CD14-positive monocyte (primary cell): Measurements from ENCODE around the gene ITGB2. TPM values are rescaled to one million over a fixed set of nuclear protein-coding genes. Genes with fewer than 3 reads are reported as not detected.

ENCODE experiments used
- DNase-seq, 3 donors: peaks; one replicate each; pipeline ENCODE4 v3.0.0-alpha.2; 2011 to 2022
- H2AFZ ChIP-seq: 2 replicates; pipeline ENCODE4 v1.6.0; 2012; ENCODE audit warnings: mild to moderate bottlenecking, low read depth, low read length, inconsistent platforms; ENCODE audit not compliant: insufficient read depth, poor library complexity, severe bottlenecking
- H3K27ac ChIP-seq, 2 donors: 1 replicate in 1 of 2; 2 replicates in 1 of 2; pipeline ENCODE4 v1.5.1; 2012 to 2013; ENCODE audit warnings: low read length in 2 of 2, control low read depth in 1 of 2, inconsistent platforms in 1 of 2, low read depth in 1 of 2, mild to moderate bottlenecking in 1 of 2
- H3K27me3 ChIP-seq, 2 donors: one replicate each; pipeline versions ENCODE4 v1.6.0 to v1.6.1; 2011 to 2013; ENCODE audit warnings: low read length in 2 of 2; ENCODE audit not compliant: control insufficient read depth in 2 of 2, insufficient read depth in 2 of 2
- H3K36me3 ChIP-seq, 2 donors: replicated peaks in 1 of 2; 1 replicate in 1 of 2; 2 replicates in 1 of 2; pipeline versions ENCODE4 v1.5.1 to v1.6.1; 2012 to 2013; ENCODE audit warnings: low read length in 2 of 2, control low read depth in 1 of 2, inconsistent platforms in 1 of 2, mild to moderate bottlenecking in 1 of 2; ENCODE audit not compliant: insufficient read depth in 2 of 2, control insufficient read depth in 1 of 2
- H3K4me1 ChIP-seq, 2 donors: 1 replicate in 1 of 2; 2 replicates in 1 of 2; pipeline versions ENCODE4 v1.5.1 to v1.6.1; 2012 to 2013; ENCODE audit warnings: low read length in 2 of 2, control low read depth in 1 of 2, inconsistent platforms in 1 of 2, mild to moderate bottlenecking in 1 of 2, moderate library complexity in 1 of 2; ENCODE audit not compliant: insufficient read depth in 2 of 2, control insufficient read depth in 1 of 2
- H3K4me2 ChIP-seq: replicated peaks from 2 replicates; pipeline ENCODE3; 2012; ENCODE audit warnings: low read length, moderate library complexity, mild to moderate bottlenecking; ENCODE audit not compliant: poor library complexity, severe bottlenecking; ENCODE audit errors: extremely low read depth
- H3K4me3 ChIP-seq, 3 experiments: fragments of 200-600 bp in 1 of 3; sonication (generic) in 1 of 3; replicated peaks in 1 of 3; 1 replicate in 2 of 3; 2 replicates in 1 of 3; pipeline ENCODE4 v1.5.1; 2011 to 2013; ENCODE audit warnings: low read length in 3 of 3, mild to moderate bottlenecking in 3 of 3, control low read depth in 2 of 3, low read depth in 2 of 3, inconsistent platforms in 1 of 3, moderate library complexity in 1 of 3
- H3K79me2 ChIP-seq: 2 replicates; pipeline ENCODE4 v1.6.0; 2012; ENCODE audit warnings: mild to moderate bottlenecking, control low read depth, inconsistent platforms, low read length, moderate library complexity; ENCODE audit not compliant: insufficient read depth
- H3K9ac ChIP-seq: 2 replicates; pipeline ENCODE4 v1.6.0; 2017; ENCODE audit warnings: low read length, mild to moderate bottlenecking; ENCODE audit not compliant: insufficient read depth, poor library complexity, severe bottlenecking
- H3K9me3 ChIP-seq, 2 donors: replicated peaks in 1 of 2; 1 replicate in 1 of 2; 2 replicates in 1 of 2; pipeline versions ENCODE4 v1.5.1 to v1.6.1; 2012 to 2013; ENCODE audit warnings: low read length in 2 of 2, control low read depth in 1 of 2; ENCODE audit not compliant: control insufficient read depth in 1 of 2, insufficient read depth in 1 of 2
- H4K20me1 ChIP-seq: 2 replicates; pipeline ENCODE4 v1.6.0; 2012; ENCODE audit warnings: mild to moderate bottlenecking, low read length, control low read depth, moderate library complexity; ENCODE audit not compliant: insufficient read depth
- H3K27ac Mint-ChIP-seq, 7 donors: one replicate each; pipeline ENCODE4 v1.8.0; 2020; ENCODE audit warnings: mild to moderate bottlenecking in 7 of 7, mixed read lengths in 7 of 7, moderate library complexity in 6 of 7, inconsistent platforms in 2 of 7
- H3K27me3 Mint-ChIP-seq, 3 donors: one replicate each; pipeline ENCODE4 v1.8.0; 2021 to 2022; ENCODE audit warnings: low read depth in 3 of 3, mild to moderate bottlenecking in 3 of 3, mixed read lengths in 3 of 3, moderate library complexity in 3 of 3, inconsistent platforms in 1 of 3
- H3K36me3 Mint-ChIP-seq, 2 donors: one replicate each; pipeline ENCODE4 v1.8.0; 2020; ENCODE audit warnings: mixed read lengths in 2 of 2, inconsistent platforms in 1 of 2, mild to moderate bottlenecking in 1 of 2
- H3K4me1 Mint-ChIP-seq: one replicate; pipeline ENCODE4 v1.8.0; 2020; ENCODE audit warnings: mild to moderate bottlenecking, mixed read lengths
- H3K4me3 Mint-ChIP-seq, 2 donors: one replicate each; pipeline ENCODE4 v1.8.0; 2020; ENCODE audit warnings: mild to moderate bottlenecking in 2 of 2, mixed read lengths in 2 of 2, moderate library complexity in 1 of 2
- H3K9me3 Mint-ChIP-seq, 7 donors: one replicate each; pipeline ENCODE4 v1.8.0; 2020 to 2022; ENCODE audit warnings: mixed read lengths in 7 of 7, mild to moderate bottlenecking in 6 of 7, moderate library complexity in 6 of 7, inconsistent platforms in 2 of 7
- WGBS: methylation state at CpG from one replicate; pipeline ENCODE4 v1.1.5; 2013; ENCODE audit warnings: missing lambda C conversion rate; ENCODE audit not compliant: insufficient coverage; 5-methylcytosine and 5-hydroxymethylcytosine counted together
- intact Hi-C, 2 donors: fragments of 100-400 bp; cut with micrococcal nuclease; formaldehyde crosslinking; loops; one replicate each; pipeline versions ENCODE4 v1.15.0 to v1.15.1; 2023
- polyA plus RNA-seq, 3 donors: library from polyadenylated mRNA; depleted of rRNA in 1 of 3; unstranded in 2 of 3; stranded (reverse) in 1 of 3; fragments of 300-500 nt in 2 of 3; fragments of >200 nt in 1 of 3; fragmentation: Illumina TruSeq in 2 of 3; gene quantifications; 1 replicate in 2 of 3; 2 replicates in 1 of 3; pipeline ENCODE4 v1.2.3, GENCODE V29; 2012 to 2021
- TF ChIP-seq, protein P1 (sequence below): fragments of 200-600 bp; IDR thresholded peaks from one replicate; pipeline ENCODE4 v1.8.0; 2022; ENCODE audit warnings: antibody characterized with exemption, mild to moderate bottlenecking

The ITGB2 gene
- polyA plus RNA-seq, 3 donors: 1,470 to 1,628 (median 1,602) TPM

DNA sequence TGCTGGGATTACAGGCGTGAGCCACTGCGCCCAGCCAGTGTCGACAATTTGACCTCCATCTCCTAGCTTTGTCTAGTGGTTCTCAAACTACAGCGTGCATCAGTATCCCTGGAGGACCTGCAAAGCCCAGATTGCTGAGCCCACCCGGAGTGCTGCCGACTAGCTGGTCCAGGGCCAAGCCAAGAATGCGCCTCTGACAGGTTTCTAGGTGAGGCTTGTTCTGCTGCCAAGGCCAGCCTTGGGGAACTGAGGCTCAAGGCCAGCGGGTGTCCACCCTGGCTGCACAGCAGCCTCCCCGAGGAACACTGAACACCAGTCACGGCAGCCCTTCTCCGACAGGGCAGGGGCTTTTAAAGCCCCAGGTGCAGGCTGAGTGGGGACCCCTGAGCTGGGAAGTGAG is 37.4 kb downstream of the ITGB2 start:
- peaks cover 61% of the 10 kb centered on the region in 2 donors for H3K4me1 ChIP-seq
- peaks cover 60% of the 10 kb centered on the region for H3K4me1 Mint-ChIP-seq
- H3K27ac ChIP-seq: peak overlapping the region; percentile 64 to 88

DNA sequence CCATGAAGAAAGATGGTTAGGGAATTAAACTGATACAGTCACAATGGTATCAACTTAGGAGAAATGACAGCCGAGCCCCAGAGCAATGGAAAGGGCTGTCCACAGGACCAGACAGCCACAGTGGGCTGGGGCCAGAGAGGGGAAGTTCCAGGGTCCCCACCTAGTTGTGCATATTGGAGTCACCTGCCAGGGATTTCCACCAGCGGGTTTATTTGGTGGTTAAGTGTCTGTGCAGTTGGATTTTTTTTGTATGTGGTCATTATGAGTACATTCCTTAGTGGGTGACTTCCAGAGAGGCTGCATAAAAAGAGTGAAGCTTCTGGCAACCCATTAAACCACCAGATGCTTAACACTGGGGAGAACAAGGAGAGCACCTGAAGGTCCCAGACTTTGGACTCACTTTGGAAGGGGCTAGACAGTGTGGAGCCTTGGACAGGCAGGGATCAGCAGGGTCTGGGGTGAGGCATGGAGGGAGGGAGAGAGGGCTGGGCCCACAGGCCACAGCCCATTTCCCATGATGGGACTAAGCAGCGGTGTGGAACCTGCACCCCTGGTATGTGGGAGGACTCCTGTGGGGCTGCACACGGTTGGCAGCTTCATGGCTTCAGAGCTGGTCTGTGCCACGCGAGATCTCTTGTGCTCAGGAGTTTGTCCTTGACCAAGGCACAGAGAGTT is 39.4 kb downstream of the ITGB2 start:
- 4% methylated on average over 6 of the region's 6 CpGs for WGBS
- Histone ChIP-seq H3K79me2 (peaks cover 21% of the 10 kb centered on the region), H3K27me3 (no peaks in the 10 kb centered on the region), H3K27ac (peak overlapping the region; percentile 64 to 88), H3K4me3 (peak overlapping the region in 1 of 3 experiments; percentile 58), H3K9me3 (no peaks in the 10 kb centered on the region), H3K36me3 (peaks cover 10 to 11% of the 10 kb centered on the region in 2 donors), H3K4me2 (peak overlapping the region; percentile 61), H3K4me1 (peaks cover 80% of the 10 kb centered on the region in 2 donors), H3K9ac (no peak overlapping the region), H2AFZ (no peak overlapping the region), H4K20me1 (peaks cover 17% of the 10 kb centered on the region)
- Mint-ChIP-seq H3K36me3 (peaks cover 9 to 11% of the 10 kb centered on the region in 2 donors), H3K27me3 (peaks cover 0 to 3% (median 0%) of the 10 kb centered on the region in 3 donors), H3K9me3 (no peaks in the 10 kb centered on the region), H3K4me3 (peak overlapping the region; percentile 27 to 69), H3K4me1 (peaks cover 79% of the 10 kb centered on the region), H3K27ac (peak overlapping the region; percentile 93 to 99 (median 96))
- TF ChIP-seq, protein P1, sequence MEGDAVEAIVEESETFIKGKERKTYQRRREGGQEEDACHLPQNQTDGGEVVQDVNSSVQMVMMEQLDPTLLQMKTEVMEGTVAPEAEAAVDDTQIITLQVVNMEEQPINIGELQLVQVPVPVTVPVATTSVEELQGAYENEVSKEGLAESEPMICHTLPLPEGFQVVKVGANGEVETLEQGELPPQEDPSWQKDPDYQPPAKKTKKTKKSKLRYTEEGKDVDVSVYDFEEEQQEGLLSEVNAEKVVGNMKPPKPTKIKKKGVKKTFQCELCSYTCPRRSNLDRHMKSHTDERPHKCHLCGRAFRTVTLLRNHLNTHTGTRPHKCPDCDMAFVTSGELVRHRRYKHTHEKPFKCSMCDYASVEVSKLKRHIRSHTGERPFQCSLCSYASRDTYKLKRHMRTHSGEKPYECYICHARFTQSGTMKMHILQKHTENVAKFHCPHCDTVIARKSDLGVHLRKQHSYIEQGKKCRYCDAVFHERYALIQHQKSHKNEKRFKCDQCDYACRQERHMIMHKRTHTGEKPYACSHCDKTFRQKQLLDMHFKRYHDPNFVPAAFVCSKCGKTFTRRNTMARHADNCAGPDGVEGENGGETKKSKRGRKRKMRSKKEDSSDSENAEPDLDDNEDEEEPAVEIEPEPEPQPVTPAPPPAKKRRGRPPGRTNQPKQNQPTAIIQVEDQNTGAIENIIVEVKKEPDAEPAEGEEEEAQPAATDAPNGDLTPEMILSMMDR: no peak
- peak; percentile 18 to 90 (median 30) for DNase-seq
- intact Hi-C loops: loop anchor here in 1 of 2 donors (5.0 kb wide), 1 partner anchor 46 kb away; no protein-coding TSS in a partner anchor

More for the DNA sequence above, 37.4 kb downstream of the ITGB2 start:
- Histone ChIP-seq H3K79me2 (peaks cover 20% of the 10 kb centered on the region), H3K36me3 (peaks cover 29 to 30% of the 10 kb centered on the region in 2 donors), H3K4me2 (peak overlapping the region; percentile 61), H3K4me3 (peak overlapping the region in 1 of 3 experiments; percentile 58), H4K20me1 (peaks cover 37% of the 10 kb centered on the region), H3K27me3 (no peaks in the 10 kb centered on the region), H2AFZ (no peak overlapping the region), H3K9me3 (no peaks in the 10 kb centered on the region), H3K9ac (no peak overlapping the region)
- 76% methylated on average over 8 of the region's 11 CpGs for WGBS
- Mint-ChIP-seq H3K9me3 (no peaks in the 10 kb centered on the region), H3K36me3 (peaks cover 25 to 30% of the 10 kb centered on the region in 2 donors), H3K27me3 (peaks cover 0 to 3% (median 0%) of the 10 kb centered on the region in 3 donors), H3K4me3 (peak overlapping the region in 1 of 2 donors; percentile 46), H3K27ac (peak overlapping the region; percentile 93 to 99 (median 96))
- no peak for DNase-seq
- TF ChIP-seq, protein P1: no peak
- intact Hi-C loops: loop anchor here in 1 of 2 donors (5.0 kb wide), 1 partner anchor 44 kb away; no protein-coding TSS in a partner anchor
